ENCODE data around the gene SLC47A2.

- no peak for TF ChIP-seq POLR2AphosphoS5 (IDR thresholded peaks at IDR 0.05; ENCODE audit: low read depth, low read length)
- TF ChIP-seq FOXP2 (optimal IDR thresholded peaks at IDR 0.05; ENCODE audit: borderline replicate concordance, extremely low read depth, extremely low read length, insufficient read depth) = no peak
- TF ChIP-seq REST (IDR thresholded peaks at IDR 0.05; ENCODE audit: insufficient read depth in 1 of 2, low read depth in 2 of 2, low read length in 2 of 2) = no peak
- TF ChIP-seq TAF1 (IDR thresholded peaks at IDR 0.05; ENCODE audit: borderline replicate concordance, insufficient read depth, low read length) = no peak
- TF ChIP-seq SIN3A (IDR thresholded peaks at IDR 0.05; ENCODE audit: borderline replicate concordance, insufficient read depth, low read length) = no peak
Observed at GRCh38 chr17:19673623-19674022, 42.8 kb downstream of the SLC47A2 start.

All from PFSK-1 (cell line).